ENCODE data around the gene SHROOM3. TPM values are rescaled to one million over a fixed set of nuclear protein-coding genes. Genes with fewer than 3 reads are reported as not detected.

Gene SHROOM3
- total RNA-seq, 1 donor from 2014 or later, result 16.2 TPM

DNA sequence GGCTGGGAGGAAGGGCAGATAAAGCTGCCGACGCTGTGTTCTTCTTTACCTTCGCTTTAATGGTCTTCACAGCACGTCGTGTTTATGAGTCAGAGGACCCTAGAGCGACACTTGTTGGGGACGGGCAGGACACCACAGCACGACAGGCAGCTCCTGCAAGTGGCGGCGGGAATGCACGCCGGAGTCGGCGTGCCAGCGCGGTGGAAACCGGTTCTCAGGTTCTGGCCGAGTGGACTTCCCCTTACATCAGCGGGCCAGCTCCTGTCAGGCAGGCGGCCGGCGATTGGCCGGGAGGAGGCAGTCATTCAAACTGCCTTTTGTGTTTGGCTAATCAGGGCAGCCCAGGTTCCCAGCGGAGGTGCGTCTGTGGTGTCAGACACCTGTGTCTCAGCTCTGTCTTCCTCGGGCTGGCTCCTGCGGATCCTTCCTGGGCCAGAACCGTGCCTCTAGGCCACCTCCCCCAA lies 150.9 kb downstream of the SHROOM3 start:
- Histone ChIP-seq H3K4me1 (peaks cover 50% of the 10 kb centered on the region), H3K36me3 (no peaks in the 10 kb centered on the region), H3K4me3 (peak overlapping the region; percentile 66), H3K27me3 (ENCODE audit: low read depth) (no peaks in the 10 kb centered on the region), H3K27ac (replicated peaks) (peak overlapping the region; percentile 85), H3K9me3 (replicated peaks) (no peaks in the 10 kb centered on the region)
- TF ChIP-seq, protein P1, sequence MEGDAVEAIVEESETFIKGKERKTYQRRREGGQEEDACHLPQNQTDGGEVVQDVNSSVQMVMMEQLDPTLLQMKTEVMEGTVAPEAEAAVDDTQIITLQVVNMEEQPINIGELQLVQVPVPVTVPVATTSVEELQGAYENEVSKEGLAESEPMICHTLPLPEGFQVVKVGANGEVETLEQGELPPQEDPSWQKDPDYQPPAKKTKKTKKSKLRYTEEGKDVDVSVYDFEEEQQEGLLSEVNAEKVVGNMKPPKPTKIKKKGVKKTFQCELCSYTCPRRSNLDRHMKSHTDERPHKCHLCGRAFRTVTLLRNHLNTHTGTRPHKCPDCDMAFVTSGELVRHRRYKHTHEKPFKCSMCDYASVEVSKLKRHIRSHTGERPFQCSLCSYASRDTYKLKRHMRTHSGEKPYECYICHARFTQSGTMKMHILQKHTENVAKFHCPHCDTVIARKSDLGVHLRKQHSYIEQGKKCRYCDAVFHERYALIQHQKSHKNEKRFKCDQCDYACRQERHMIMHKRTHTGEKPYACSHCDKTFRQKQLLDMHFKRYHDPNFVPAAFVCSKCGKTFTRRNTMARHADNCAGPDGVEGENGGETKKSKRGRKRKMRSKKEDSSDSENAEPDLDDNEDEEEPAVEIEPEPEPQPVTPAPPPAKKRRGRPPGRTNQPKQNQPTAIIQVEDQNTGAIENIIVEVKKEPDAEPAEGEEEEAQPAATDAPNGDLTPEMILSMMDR (IDR thresholded peaks at IDR 0.05; ENCODE audit: borderline replicate concordance), result peak; percentile 39
- intact Hi-C loops (cut with micrococcal nuclease), result no loop called here
- DNase-seq, result peak; percentile 70

DNA sequence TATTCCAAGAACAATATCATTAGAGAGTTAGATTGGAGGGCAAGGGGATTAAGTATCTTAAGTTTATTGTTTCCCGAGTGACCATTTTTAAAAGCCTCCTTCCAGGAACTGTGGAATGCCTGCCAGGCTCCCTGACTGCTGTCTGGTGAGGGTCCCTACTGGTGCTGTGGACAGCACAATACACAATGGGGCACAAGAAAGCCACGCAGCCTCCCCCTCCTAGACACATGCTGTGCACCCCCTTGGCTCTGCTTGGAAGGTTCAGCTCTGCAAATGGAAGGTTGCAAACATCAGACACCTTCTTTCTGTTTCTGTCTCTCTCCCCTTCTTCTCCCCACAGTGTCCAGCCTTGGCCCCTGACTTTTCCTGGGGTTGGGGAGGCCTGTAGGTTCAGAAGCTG lies 153.2 kb downstream of the SHROOM3 start:
- Histone ChIP-seq H3K9me3 (replicated peaks) (no peaks in the 10 kb centered on the region), H3K27ac (replicated peaks) (peak overlapping the region; percentile 86), H3K27me3 (ENCODE audit: low read depth) (no peaks in the 10 kb centered on the region), H3K36me3 (no peaks in the 10 kb centered on the region), H3K4me1 (peaks cover 58% of the 10 kb centered on the region), H3K4me3 (no peak overlapping the region)
- no peak for DNase-seq
- TF ChIP-seq, protein P1 (IDR thresholded peaks at IDR 0.05; ENCODE audit: borderline replicate concordance), result no peak
- intact Hi-C loops (cut with micrococcal nuclease), result no loop called here

DNA sequence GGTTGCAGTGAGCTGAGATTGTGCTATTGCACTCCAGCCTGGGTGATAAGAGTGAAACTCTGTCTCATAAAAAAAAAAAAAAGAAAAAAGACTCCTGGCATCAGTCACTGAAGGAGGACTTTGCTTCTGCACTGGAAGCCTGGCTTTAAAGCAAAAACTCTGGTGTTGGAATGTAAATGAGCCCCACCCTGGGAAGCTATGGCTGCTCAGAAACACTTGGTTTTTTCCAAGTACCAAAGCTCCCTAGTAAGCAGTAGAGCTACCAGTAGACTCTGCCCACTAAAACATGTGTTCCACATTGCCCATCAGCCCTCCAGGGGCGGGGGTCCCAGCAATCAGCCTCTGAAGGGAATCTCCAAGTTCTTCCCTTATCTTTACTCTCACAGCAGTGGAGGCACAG lies 154.4 kb downstream of the SHROOM3 start:
- Histone ChIP-seq H3K36me3 (no peaks in the 10 kb centered on the region), H3K27me3 (ENCODE audit: low read depth) (no peaks in the 10 kb centered on the region), H3K4me3 (no peak overlapping the region), H3K27ac (replicated peaks) (peak overlapping the region; percentile 86), H3K4me1 (peaks cover 57% of the 10 kb centered on the region), H3K9me3 (replicated peaks) (no peaks in the 10 kb centered on the region)
- TF ChIP-seq, protein P1 (IDR thresholded peaks at IDR 0.05; ENCODE audit: borderline replicate concordance), result no peak
- intact Hi-C loops (cut with micrococcal nuclease), result no loop called here
- no peak for DNase-seq

DNA sequence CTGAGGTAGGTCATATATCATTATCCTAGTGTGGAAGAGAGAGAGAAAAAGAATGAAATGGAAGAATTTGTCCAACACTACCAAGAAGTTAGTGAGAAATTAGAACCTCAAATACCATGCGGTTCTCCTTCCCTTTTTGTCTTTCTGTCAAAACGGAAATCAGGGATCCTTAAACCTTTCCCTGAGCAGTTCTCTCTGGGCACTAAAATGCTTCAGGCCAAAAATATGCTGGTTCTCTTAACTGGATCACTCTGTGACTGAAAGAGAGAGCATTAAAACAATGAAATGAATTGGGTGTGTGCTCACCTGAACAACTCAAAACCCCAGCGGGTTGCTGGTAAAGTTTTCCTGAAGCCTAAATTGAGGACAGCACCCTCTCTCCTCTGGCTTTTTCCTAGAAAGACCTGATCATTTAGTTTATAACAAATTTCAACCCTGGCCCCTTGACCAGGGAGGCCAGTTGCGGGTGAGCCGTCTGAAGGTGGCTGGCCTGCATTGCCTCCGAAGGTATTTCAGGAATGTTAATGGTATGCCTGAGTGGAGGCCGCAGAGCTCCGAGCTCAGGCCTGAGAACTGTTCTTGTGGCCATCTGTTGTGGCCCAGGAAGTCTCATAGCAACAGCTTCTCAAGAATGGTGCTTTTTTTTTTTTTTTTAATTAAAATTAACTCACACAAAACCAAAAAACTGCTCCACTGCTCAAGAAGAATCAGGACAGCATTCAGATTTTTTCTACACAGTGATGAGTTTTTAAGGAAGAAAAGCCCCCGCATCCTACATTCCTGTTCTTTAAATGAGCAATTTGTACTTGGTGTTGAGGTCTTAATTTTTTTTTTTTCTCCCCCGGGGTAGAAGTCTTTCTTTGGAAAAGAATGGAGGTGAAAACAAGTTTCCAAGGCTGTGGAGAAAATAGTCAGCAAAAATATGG lies 155.1 kb downstream of the SHROOM3 start:
- Histone ChIP-seq H3K36me3 (no peaks in the 10 kb centered on the region), H3K27ac (replicated peaks) (peak overlapping the region; percentile 86), H3K4me1 (peaks cover 50% of the 10 kb centered on the region), H3K4me3 (peak overlapping the region; percentile 37), H3K27me3 (ENCODE audit: low read depth) (no peaks in the 10 kb centered on the region), H3K9me3 (replicated peaks) (no peaks in the 10 kb centered on the region)
- TF ChIP-seq, protein P1 (IDR thresholded peaks at IDR 0.05; ENCODE audit: borderline replicate concordance), result no peak
- peak; percentile 43 for DNase-seq
- intact Hi-C loops (cut with micrococcal nuclease), result no loop called here

DNA sequence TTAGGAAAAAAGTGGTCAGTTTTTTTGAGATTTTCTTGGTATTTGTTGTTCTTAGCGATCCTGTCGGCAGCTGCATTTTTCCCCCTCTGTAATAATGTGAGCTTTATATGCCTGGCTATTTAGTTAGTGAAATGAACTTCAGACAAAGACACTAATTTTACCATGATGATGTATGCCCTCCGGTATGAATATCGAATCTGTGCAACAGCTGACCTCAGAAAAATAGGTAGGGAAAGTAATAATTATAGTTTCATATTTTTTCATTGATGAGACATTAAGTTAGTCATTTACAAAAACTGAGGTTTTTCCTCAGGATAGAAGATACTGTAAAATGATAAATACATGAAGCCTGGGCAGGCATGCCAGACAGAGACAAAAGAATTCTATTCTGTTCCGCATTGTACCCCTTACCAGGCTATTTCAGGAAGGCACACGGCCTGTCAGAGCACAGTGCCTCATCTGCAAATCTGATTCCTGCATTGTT lies 155.8 kb downstream of the SHROOM3 start:
- H3K4me3 ChIP-seq, result peak overlapping the region; percentile 37
- TF ChIP-seq, protein P1 (IDR thresholded peaks at IDR 0.05; ENCODE audit: borderline replicate concordance), result no peak
- intact Hi-C loops (cut with micrococcal nuclease), result no loop called here
- no peaks in the 10 kb centered on the region for H3K9me3 ChIP-seq (replicated peaks)
- H3K36me3 ChIP-seq, result no peaks in the 10 kb centered on the region
- H3K4me1 ChIP-seq, result peaks cover 43% of the 10 kb centered on the region
- no peaks in the 10 kb centered on the region for H3K27me3 ChIP-seq (ENCODE audit: low read depth)
- H3K27ac ChIP-seq (replicated peaks), result peak overlapping the region; percentile 86
- no peak for DNase-seq
